CD4-positive, alpha-beta T cell (primary cell): ENCODE results near the gene SYNCRIP. TPM values are rescaled to one million over a fixed set of nuclear protein-coding genes. Genes with fewer than 3 reads are reported as not detected.

Experiments
- ATAC-seq: fragments of 200-7000 bp; cut with Tn5 transposase; one replicate; pipeline ENCODE4 v1.10.0; 2022; ENCODE audit warnings: mild to moderate bottlenecking; ENCODE audit not compliant: poor library complexity
- CTCF ChIA-PET: fragments of 350-600 bp; sonication (Branson Sonifier 250); formaldehyde crosslinking; loops from one replicate; lab custom pipeline; 2021; ENCODE audit warnings: antibody characterized with exemption, inconsistent platforms; lab: Charles Lee
- POLR2A ChIA-PET: fragments of 350-600 bp; sonication (Branson Sonifier 250); formaldehyde crosslinking; loops from one replicate; lab custom pipeline; 2021; ENCODE audit warnings: antibody characterized with exemption, inconsistent platforms; lab: Charles Lee
- DNase-seq, 14 experiments: peaks; one replicate each; pipeline ENCODE4 v3.0.0-alpha.2; 2013 to 2020; ENCODE audit warnings: mixed read lengths in 2 of 14
- H3K27ac ChIP-seq, 2 donors: one replicate each; pipeline versions ENCODE4 v1.5.1 to v1.7.0; 2013; ENCODE audit warnings: low read length in 2 of 2, low read depth in 1 of 2, mild to moderate bottlenecking in 1 of 2
- H3K27me3 ChIP-seq, 2 experiments: 1 replicate in 1 of 2; 2 replicates in 1 of 2; pipeline versions ENCODE4 v1.6.1 to v1.7.0; 2013; ENCODE audit warnings: low read length in 2 of 2, control low read depth in 1 of 2, mild to moderate bottlenecking in 1 of 2, moderate library complexity in 1 of 2; ENCODE audit not compliant: insufficient read depth in 2 of 2, control insufficient read depth in 1 of 2
- H3K36me3 ChIP-seq: one replicate; pipeline ENCODE4 v1.6.1; 2013; ENCODE audit warnings: low read length, control low read depth; ENCODE audit not compliant: insufficient read depth
- H3K4me1 ChIP-seq: one replicate; pipeline ENCODE4 v1.6.1; 2013; ENCODE audit warnings: low read length, control low read depth; ENCODE audit not compliant: insufficient read depth
- H3K4me3 ChIP-seq: one replicate; pipeline ENCODE4 v1.5.1; 2013; ENCODE audit warnings: mild to moderate bottlenecking, low read length, moderate library complexity
- H3K9me3 ChIP-seq, 2 experiments: 1 replicate in 1 of 2; 2 replicates in 1 of 2; pipeline versions ENCODE4 v1.6.1 to v1.7.0; 2013; ENCODE audit warnings: low read length in 2 of 2, mild to moderate bottlenecking in 2 of 2, control low read depth in 1 of 2, moderate library complexity in 1 of 2; ENCODE audit not compliant: control insufficient read depth in 1 of 2, insufficient read depth in 1 of 2
- H3K27ac Mint-ChIP-seq: one replicate; pipeline ENCODE4 v1.8.0; 2020; ENCODE audit warnings: mixed read lengths
- H3K27me3 Mint-ChIP-seq: one replicate; pipeline ENCODE4 v1.8.0; 2021; ENCODE audit warnings: mixed read lengths
- H3K36me3 Mint-ChIP-seq: one replicate; pipeline ENCODE4 v1.8.0; 2021; ENCODE audit warnings: low read depth, mixed read lengths
- H3K4me1 Mint-ChIP-seq: one replicate; pipeline ENCODE4 v1.8.0; 2021; ENCODE audit warnings: low read depth, mixed read lengths
- H3K4me3 Mint-ChIP-seq: one replicate; pipeline ENCODE4 v1.8.0; 2020; ENCODE audit warnings: mild to moderate bottlenecking, mixed read lengths
- H3K9me3 Mint-ChIP-seq: one replicate; pipeline ENCODE4 v1.8.0; 2020; ENCODE audit warnings: mixed read lengths
- intact Hi-C, 2 experiments: fragments of 100-400 bp; cut with DNase I in 1 of 2; cut with micrococcal nuclease in 1 of 2; formaldehyde crosslinking; loops; one replicate each; pipeline versions ENCODE4 v1.15.1 to v1.9.0; 2023 to 2025; cut with DNase I, micrococcal nuclease
- total RNA-seq, 174 experiments: library from RNA in 2 of 174; stranded (reverse) in 2 of 174; gene quantifications; one replicate each; pipeline ENCODE4 v1.2.3 and lab custom pipeline; 2021 to 2026
- TF ChIP-seq, protein P1 (sequence below): fragments of 200-600 bp; IDR thresholded peaks from one replicate; pipeline ENCODE4 v1.8.0; 2022; ENCODE audit warnings: antibody characterized with exemption, mild to moderate bottlenecking

Gene SYNCRIP
- total RNA-seq, 2 experiments from 2014 or later, result 53.2 to 58.3 TPM

GRCh38 chr6:85670573-85670972 is 27.9 kb upstream of the SYNCRIP start:
- peak overlapping the region; percentile 50 to 69 for H3K27ac ChIP-seq
- ChIA-PET CTCF (interaction anchor here (0.6 to 1.8 kb wide), 5 partner anchors 8 to 76 kb away, joined by 4 to 8 read pairs (median 6); partner anchors contain the start of gene SYNCRIP), POLR2A (interaction anchor here (1.5 to 5.0 kb wide), 3 partner anchors 8 to 35 kb away, joined by 4 to 139 read pairs (median 119); partner anchors contain the start of gene SYNCRIP)
- peaks cover 30% of the 10 kb centered on the region for H3K4me1 ChIP-seq
- TF ChIP-seq, protein P1, sequence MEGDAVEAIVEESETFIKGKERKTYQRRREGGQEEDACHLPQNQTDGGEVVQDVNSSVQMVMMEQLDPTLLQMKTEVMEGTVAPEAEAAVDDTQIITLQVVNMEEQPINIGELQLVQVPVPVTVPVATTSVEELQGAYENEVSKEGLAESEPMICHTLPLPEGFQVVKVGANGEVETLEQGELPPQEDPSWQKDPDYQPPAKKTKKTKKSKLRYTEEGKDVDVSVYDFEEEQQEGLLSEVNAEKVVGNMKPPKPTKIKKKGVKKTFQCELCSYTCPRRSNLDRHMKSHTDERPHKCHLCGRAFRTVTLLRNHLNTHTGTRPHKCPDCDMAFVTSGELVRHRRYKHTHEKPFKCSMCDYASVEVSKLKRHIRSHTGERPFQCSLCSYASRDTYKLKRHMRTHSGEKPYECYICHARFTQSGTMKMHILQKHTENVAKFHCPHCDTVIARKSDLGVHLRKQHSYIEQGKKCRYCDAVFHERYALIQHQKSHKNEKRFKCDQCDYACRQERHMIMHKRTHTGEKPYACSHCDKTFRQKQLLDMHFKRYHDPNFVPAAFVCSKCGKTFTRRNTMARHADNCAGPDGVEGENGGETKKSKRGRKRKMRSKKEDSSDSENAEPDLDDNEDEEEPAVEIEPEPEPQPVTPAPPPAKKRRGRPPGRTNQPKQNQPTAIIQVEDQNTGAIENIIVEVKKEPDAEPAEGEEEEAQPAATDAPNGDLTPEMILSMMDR, result no peak
- no peaks in the 10 kb centered on the region for H3K27me3 ChIP-seq
- Mint-ChIP-seq H3K27ac (peak overlapping the region; percentile 89), H3K36me3 (peaks cover 55% of the 10 kb centered on the region), H3K4me3 (no peak overlapping the region), H3K9me3 (no peaks in the 10 kb centered on the region), H3K27me3 (no peaks in the 10 kb centered on the region), H3K4me1 (peaks cover 65% of the 10 kb centered on the region)
- H3K4me3 ChIP-seq, result no peak overlapping the region
- DNase-seq, result no peak
- ATAC-seq, result no peak
- intact Hi-C loops, result loop anchor here (1.0 to 10.0 kb wide), 4 partner anchors 8 to 316 kb away; no protein-coding TSS in a partner anchor
- peaks cover 16% of the 10 kb centered on the region for H3K36me3 ChIP-seq
- no peaks in the 10 kb centered on the region for H3K9me3 ChIP-seq

- H3K4me3 ChIP-seq, result no peak overlapping the region
Observed at GRCh38 chr6:85669735-85670194, 27.1 kb upstream of the SYNCRIP start.

GRCh38 chr6:85662251-85662650 is 19.6 kb upstream of the SYNCRIP start:
- POLR2A ChIA-PET, result interaction anchor here (0.9 kb wide), 1 partner anchor 16 kb away, joined by 4 read pairs; no protein-coding TSS in a partner anchor
- no peaks in the 10 kb centered on the region for H3K9me3 ChIP-seq
- Mint-ChIP-seq H3K4me3 (no peak overlapping the region), H3K4me1 (no peaks in the 10 kb centered on the region), H3K27ac (no peak overlapping the region), H3K9me3 (no peaks in the 10 kb centered on the region), H3K27me3 (no peaks in the 10 kb centered on the region), H3K36me3 (peaks cover 20% of the 10 kb centered on the region)
- DNase-seq, result no peak
- ATAC-seq, result no peak
- H3K4me1 ChIP-seq, result no peaks in the 10 kb centered on the region
- TF ChIP-seq, protein P1, result no peak
- no peak overlapping the region for H3K27ac ChIP-seq
- H3K27me3 ChIP-seq, result no peaks in the 10 kb centered on the region
- intact Hi-C loops, result no loop called here
- no peak overlapping the region for H3K4me3 ChIP-seq
- no peaks in the 10 kb centered on the region for H3K36me3 ChIP-seq
- CTCF ChIA-PET, result no interaction called here

More at GRCh38 chr6:85669735-85670194, 27.1 kb upstream of the SYNCRIP start:
- intact Hi-C loops, result loop anchor here (1.0 to 10.0 kb wide), 4 partner anchors 9 to 315 kb away; no protein-coding TSS in a partner anchor
- no peaks in the 10 kb centered on the region for H3K9me3 Mint-ChIP-seq
- CTCF ChIA-PET, result interaction anchor here (0.7 to 1.8 kb wide), 6 partner anchors 9 to 1723 kb away, joined by 3 to 8 read pairs (median 5); partner anchors contain the start of gene SYNCRIP
- POLR2A ChIA-PET, result interaction anchor here (0.9 to 5.0 kb wide), 5 partner anchors 9 to 77 kb away, joined by 3 to 139 read pairs (median 10); partner anchors contain the start of gene SYNCRIP
- H3K36me3 Mint-ChIP-seq, result peaks cover 52% of the 10 kb centered on the region
- Histone ChIP-seq H3K27ac (peak overlapping the region; percentile 50 to 69), H3K36me3 (peaks cover 8% of the 10 kb centered on the region), H3K27me3 (no peaks in the 10 kb centered on the region), H3K4me1 (peaks cover 22% of the 10 kb centered on the region), H3K9me3 (no peaks in the 10 kb centered on the region)
- peak overlapping the region; percentile 28 for H3K4me3 Mint-ChIP-seq
- H3K27me3 Mint-ChIP-seq, result no peaks in the 10 kb centered on the region
- H3K27ac Mint-ChIP-seq, result peak overlapping the region; percentile 89
- H3K4me1 Mint-ChIP-seq, result peaks cover 57% of the 10 kb centered on the region
- TF ChIP-seq, protein P1, result no peak
- peak; percentile 94 for ATAC-seq
- DNase-seq, result peak; percentile 7 to 83 (median 33)
